ENCODE results near the gene INAFM1.
A peak's percentile ranks its signal among the peaks of the same experiment; 100 is the strongest.

Gene INAFM1

DNA sequence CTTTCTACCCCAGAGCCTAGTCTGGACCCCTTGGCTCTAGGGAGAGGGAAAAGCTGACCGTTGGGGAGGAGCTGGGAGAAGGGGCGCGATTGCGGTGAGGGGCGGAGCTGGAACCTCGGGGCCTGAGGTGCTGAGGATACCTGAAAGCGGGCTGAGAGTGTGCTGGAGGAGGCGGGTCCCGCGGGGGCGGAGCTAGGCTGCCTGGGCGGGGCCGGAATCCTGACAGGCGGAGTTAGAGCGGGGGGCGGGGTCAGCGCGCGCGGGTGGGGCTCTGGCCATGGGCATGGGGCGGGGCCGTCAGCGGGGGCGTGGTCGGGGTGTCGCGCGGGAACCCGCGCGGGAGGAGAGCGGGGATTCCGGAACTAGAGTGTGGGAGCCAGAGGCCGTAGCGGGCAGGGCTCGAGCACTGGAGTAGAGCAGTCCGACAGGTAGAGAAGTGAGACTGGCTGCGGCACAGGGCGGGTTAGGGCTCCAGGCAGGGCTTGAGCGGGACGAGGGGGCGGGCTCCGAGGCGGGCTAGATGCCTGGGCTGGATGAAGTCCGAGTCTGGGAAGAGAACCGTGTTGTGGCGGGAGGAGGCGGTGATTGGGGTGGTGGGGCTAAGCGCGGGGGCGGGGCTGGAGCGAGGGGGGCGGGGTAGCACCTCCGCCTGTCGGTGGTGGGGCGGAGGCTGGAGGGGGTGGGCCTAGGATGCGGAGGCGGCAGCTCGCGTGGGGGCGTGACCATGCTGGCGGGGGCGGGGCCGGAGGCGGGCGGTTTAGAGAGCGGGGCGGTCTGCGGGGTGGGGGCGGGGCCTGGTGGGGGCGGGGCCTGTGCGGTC lies at the start of gene INAFM1:
Gene INAFM1 (plus strand): TSS at position 815 of the 820 bp plus-strand sequence. CDS start 35 bp downstream, outside the sequence.
- peak; percentile 100 for DNase-seq

DNA sequence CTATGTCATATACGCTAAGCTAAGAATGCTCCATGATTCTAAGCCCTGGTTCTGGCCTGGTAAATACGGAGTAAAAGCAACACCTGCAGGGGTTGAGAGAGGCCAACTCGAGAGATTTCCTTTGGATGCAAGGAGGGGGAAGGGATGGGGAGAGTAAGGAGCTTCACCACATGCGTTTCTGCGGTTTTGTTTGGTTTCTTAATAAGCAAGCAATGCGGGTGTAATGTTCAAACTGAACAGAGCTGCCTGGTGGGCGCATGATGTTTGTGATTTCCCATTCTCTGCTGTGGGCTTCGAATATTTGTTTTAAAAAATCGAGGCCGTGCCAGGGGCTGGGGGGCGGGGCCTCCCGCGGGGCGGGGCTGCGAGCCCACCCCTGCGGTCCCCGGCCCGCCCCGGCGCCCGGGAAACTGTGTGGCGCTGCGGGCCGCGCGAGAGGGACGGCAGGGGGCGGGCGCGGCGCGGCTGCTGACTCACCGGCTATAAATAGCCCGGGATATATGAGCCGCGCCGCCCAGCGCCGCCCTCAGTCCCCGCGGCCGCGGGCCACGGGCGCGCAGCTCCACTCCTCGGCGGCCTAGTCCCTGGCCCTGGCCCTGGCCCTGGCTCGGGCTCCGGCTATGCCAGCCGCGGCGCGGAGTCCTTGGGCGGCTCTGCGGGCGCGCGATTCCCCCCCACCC lies 48.8 kb upstream of the INAFM1 start:
- DNase-seq: peak; percentile 86

DNA sequence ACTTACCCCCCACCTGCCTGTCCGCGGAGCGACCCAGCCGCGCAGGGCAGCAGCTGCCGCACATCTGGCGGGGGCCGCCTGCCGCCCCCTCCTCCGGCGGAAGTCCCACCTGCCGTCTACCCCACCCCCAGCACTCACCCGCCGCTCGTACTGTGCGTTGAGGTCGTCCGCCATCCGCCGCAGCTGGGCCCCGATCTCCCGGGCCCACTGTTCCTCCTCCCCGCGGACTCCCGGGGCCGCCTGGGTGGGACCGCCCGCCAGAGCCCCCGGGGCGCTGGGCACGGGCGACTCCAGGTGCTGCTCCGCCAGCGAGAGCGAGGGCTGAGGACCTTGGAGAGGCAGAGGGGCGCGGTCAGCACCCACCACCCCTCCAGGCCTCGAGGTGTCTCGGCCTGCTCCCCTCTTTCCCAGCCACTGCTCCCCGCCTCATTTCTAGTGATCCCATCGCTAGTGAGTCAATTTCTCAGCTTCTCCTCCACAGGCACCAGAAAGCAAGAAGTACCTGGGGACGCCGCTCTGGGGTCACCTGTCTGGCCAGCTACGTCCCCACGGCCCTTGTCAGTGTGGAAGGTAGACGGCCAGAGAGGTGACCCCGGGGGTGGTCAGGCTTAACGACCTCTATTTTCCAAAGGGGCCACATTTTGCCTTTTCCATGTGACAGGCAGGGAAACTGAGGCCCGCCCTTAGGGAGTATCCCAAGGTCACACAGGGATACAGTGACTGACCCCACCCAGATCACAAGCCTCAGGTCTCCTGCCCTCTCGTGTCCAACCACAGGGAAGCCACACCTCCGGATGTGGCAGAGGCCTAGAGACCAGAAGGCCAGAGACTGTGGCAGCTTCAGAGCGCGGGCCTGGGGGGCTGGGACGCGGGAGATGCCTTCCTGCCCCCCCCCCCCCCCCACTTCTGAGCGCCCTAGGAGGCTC lies 48.0 kb upstream of the INAFM1 start:
- no peak for DNase-seq

DNA sequence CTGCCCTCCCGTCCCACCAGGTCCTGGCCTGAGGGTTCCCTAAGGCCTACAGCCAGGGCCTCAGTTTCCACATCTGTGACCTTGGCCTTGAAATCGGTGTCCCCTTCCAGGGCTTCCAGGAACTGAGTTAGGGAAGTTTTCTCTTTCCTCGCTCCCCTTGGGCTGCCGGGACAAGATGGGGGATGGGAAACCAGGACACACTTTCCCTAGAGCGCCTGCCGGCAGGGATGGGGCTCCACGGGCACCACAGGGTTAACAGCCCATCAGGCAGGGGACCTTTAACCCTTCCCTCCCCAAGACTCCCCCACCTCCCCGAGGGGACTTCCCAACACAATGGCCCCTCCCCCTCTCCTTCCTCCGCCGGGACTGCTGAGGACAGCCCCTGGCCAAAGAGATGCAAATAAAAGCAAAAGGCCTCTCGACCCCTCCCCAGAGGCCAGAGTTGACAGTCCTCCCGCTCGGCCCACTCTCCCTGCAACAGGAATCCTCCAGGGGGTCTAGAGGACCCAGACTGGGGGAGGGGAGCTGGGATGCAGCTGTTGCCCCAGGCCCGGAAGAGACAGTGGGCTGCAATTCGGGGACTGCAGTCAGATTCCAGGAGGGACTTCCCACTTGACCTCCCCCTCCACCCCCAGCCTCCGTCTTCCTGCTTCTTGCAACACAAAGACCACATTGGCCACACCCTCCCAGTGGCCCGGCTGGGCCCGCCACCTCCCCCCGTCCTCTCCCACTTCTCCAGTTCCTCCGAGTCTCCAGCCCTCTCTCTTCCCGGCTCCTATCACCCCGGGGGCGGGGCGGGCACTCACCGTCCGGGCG lies 47.1 kb upstream of the INAFM1 start:
- DNase-seq: no peak

DNA sequence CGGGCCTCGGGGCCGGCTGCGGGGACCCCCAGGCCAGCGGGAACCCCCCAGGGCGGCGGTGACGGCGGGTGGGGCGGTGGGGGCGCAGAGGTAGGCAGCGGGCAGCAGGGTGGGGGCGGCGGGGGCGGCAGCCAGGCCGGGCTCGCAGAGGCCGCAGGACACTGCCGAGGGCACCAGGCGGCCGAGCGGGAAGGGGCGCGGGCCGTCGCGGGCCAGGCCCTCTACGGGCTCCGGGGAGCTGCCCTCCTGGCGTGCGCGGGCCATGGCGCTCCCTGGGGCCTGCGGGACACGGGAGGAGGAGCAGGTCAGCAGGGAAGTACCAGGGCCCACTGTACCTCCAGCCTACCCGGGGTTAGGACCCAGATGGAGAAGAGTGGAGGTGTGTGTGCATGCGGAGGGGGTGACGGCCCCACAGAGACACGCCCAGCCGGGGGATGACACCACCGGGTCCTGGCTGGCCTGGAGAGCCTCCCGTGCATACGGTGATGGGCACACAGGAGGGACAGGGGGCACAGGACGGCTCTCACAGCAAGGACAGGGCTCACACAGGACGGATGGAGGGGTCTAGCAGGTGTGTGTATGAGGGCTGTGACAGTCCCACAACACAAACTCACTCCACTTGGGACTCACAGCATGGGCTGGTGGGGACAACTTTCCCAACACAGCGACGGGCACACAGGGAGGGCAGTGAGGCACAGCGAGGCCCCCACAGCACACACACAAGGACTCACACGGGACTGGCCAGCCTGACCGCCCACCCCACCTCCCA lies 46.3 kb upstream of the INAFM1 start:
- DNase-seq: peak; percentile 48

DNA sequence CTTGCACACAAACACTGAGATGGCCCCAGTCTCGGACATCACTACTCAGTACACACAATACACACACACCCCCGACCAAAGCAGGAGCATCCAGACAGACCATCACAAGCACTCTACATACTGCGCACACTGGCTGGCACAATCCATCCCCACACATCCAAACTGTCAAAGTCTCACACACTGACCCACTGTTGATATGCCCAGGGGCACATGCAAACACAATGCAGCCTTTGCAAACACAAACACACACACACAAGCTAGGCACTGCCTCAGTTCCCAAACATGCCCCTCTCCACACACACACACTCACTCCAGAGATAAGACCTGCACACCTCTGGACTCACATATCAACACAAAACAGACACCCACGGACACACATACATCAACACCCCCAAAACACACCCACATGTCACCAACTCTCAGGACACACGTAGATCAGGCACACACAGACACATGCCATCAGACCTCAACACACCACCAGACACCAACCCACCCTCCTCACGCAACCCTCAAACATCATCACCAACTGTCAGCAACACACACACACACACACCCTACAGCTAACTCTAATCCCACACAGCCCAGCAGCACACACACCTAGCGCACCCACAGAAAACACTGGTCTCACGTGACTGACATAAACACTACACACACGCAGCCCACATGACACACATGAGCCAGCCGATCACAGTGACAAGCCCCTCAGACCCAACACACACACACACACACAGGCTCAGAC lies 45.6 kb upstream of the INAFM1 start:
- no peak for DNase-seq

DNA sequence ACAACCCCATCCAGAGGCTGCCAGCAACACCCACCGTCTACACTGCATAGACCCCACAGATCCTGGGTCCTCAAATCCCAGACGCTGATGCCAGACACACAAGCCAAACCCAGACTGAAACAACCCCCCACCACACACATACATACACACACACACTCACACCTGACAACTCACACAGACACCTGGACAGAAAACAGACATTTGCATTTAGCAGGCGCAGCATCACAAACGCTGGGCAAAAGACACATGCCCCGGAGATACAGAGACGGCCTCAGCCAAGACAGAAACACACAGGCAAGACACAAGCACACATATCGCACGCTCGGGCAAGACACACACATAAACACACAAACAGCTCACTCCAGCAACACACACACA lies 45.0 kb upstream of the INAFM1 start:
- DNase-seq: no peak

DNA sequence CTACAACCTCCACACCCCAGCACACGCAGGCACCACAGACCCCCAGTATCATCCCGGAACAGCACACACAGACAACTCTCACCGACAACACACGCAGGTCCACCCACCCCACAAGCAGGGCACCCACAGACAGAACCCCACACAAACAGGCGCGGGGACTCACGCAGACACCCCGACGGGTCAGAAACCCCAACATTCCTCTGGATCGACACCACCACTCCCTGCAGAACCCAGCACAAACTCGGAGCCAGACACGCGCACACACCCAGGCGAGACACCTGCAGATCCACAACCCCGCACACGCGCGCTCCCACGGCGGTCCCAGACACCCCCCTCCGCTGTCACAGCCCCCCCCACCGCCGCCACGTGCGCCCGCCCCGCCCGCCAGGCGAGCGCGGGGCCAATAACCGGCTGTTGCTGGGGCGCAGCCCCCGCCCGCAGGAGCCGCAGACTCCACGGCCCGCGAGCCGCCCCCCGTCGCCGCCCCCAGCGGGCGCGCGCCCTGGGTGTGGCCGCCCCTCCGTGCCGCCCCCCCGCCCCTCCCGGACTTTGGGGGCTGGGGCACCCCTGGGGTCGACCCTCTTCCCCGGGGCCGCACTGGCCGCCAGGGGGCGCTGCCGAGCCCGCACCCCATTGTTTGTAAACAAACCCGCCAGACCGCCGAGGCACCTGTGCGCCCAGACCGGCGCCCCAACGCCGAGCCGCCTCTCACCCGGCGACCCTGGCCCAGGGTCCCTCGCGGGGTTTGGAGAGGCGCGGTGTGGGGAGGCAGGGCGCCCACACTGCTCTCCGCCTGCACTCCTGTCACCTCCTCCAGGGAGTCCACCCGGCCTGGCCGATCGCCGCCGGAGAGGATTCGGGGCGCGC lies 44.4 kb upstream of the INAFM1 start:
- DNase-seq: peak; percentile 82

DNA sequence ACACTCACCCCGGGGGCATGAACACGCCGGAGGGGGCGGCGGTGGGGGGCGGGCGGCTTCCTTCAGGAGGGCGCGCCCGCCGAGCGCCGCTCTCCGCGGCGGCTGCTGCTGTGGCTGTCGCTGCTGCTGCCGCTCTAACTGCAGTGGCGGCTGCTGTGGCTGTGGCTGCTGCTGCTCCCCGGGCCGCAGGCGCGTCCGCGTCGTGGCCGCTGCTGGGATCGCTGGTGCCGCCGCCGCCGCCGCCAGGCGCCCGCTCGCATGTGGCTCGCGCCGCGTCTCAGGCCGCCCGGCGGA lies 43.8 kb upstream of the INAFM1 start, which contains the start of gene BBC3:
Gene BBC3 (minus strand): TSS at position 279 of the 294 bp plus-strand sequence. CDS start 2,768 bp downstream, outside the sequence.
- DNase-seq: no peak

DNA sequence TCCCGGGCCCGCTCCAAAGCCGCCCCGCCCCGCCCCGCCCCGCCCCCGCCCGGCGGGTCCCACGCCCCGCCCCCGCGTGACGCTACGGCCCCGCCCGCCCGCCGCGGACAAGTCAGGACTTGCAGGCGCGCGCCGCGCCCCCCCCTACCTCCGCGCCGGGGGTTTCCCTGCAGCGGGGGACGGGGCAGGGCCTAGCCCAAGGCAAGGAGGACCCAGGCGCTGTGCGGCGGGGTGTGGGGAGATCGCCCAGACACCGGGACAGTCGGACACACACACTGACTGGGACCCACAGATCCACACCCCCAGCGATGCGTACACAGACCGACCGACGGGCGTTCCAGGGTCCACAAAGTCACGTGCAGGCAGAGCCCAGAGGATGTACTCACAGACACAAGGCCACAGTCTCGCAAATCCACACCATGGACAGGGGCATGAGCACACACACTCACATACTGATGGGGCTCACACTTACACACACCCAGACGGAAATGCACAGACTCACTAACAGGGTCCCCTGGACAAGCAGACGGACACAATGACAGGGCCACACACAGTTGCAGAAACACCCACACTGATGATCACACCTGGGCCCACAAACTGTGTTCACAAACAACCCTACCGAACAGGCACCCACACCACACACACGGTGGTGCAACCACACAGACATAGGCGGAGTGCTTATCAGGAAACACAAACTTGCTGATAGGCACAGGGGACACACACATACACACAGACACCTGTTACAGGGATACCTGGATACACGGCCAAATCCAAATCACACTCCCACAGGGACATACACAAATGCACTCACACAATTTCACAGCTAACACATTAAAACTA lies 43.2 kb upstream of the INAFM1 start:
- DNase-seq: peak; percentile 92

DNA sequence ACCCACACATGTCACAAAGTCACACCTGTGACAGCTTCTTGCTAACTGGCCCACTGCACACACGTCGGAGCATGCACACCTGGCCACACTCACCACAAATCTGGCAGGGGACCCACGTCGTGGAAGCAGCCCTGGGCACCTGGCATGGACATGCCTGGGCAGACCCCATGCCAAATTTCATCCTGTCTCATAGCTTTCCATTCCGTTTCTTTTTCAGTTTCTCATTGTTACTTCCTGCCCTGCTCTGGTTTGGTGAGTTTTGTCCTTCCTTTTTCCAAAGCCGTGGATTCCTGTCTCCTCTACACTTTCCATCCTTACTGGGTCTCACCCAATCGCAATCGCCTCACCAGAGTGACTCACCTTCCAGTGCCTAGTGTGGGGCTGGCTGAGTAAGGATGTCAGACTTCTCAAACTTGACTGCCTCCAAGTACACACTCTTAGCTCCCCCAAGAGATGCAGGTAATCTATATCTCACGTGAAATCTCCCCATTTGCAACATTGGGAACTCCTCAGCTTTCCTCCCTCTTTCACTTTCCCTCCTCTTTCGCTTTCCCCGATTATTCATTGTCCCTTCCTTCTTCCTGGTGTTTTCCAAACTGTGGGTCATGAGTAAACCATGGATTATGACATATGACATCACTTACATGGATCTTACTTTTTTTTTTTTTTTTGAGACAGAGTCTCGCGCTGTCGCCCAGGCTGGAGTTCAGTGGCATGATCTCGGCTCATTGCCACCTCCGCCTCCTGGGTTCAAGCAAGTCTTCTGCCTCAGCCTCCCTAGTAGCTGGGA lies 42.1 kb upstream of the INAFM1 start:
- no peak for DNase-seq

DNA sequence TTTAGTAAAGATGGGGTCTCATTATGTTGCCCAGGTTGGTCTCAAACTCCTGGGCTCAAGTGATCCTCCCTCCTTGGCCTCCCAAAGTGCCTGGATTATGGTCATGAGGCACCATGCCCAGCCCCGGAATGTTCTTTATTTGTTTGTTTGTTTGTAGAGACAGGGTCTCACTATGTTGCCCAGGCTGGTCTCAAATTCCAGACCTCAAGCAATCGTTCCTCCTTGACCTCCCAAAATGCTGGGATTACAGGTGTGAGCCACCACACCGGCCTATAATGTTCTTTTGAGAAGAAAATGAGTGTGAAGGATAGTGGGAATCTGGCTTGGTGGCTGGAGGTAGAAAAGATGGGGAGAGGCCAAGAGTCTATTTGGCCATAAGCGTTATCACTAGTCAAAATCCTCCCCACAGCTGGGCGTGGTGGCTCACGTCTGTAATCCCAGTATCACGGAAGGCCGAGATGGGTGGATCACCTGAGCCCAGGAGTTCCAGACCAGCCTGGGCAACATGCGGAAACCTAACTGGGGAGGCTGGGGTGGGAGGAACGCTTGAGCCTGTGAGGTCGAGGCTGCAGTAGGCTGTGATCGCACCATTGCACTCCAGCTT lies 38.5 kb upstream of the INAFM1 start:
- DNase-seq: no peak

DNA sequence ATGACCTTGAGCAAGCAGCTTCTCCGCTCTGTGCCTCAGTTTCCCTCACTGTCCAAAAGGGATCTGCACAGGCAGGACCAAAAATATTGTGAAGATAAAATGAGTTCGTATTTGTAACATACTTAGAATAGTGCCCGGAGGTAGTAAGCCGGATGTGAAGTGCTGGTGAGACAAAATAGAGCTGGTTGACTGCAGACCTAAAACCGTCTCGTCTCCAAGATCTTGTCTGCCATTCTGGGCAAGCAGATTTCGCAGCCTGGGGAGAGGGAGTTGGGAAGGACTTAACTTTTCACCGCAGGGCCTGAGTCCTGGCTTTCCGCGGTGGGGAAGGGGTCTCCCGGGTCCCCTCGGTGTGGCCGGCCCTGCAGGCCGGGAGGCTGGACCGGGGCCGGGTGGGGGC lies 35.5 kb upstream of the INAFM1 start:
- DNase-seq: no peak

DNA sequence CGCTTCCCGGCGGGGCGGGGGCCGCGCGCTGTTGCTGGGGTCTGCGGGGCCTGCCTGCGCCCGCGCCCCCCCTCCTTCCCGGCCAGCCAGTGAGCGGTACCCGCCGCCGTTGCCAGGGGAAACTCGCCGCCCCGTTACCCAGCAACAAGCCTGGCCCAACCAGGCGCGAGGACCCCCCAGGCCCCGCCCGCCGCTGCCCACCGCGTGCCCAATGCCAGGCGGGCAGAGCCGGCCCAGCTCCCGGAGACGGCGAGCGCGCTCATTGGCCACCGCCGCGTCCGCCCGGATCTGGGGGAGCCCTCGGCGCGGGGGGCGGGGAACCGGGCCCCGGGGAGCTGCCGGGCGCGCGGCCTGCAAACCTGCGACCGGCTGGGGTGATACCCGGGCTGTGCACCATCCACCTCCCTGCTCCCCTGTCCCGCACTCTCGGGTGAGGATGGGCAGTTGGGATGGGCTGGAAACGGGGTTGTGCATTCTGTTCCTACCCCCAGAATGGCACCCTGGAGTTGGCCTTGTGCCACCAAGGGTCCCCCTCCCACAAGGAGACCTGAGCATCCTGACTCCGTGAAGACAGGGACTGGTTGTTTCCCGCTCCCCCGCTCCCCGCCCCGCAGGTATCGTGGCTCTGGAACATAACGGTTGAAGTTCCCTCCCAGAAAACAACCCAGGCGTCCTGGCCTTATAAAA lies 34.9 kb upstream of the INAFM1 start:
- DNase-seq: peak; percentile 61

DNA sequence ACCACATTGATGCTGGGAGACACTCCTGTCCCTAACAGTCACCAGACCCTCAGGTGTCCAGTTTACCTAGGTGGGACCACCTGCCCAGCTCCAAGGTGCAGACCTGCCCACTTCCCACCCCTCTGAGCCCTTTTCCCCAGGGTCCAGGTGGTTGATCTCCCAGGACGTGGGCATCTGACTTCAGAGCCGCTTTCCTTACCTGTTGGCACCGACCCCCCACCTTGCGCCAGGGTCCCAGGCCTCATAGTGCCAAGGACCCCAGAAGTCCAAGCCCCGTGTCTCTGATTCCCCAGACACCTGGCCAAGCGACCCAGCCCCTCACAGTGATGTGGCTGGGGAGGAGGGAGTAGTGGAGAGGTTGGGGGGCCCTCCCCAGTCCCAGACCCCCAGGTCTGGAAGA lies 34.1 kb upstream of the INAFM1 start:
- no peak for DNase-seq

DNA sequence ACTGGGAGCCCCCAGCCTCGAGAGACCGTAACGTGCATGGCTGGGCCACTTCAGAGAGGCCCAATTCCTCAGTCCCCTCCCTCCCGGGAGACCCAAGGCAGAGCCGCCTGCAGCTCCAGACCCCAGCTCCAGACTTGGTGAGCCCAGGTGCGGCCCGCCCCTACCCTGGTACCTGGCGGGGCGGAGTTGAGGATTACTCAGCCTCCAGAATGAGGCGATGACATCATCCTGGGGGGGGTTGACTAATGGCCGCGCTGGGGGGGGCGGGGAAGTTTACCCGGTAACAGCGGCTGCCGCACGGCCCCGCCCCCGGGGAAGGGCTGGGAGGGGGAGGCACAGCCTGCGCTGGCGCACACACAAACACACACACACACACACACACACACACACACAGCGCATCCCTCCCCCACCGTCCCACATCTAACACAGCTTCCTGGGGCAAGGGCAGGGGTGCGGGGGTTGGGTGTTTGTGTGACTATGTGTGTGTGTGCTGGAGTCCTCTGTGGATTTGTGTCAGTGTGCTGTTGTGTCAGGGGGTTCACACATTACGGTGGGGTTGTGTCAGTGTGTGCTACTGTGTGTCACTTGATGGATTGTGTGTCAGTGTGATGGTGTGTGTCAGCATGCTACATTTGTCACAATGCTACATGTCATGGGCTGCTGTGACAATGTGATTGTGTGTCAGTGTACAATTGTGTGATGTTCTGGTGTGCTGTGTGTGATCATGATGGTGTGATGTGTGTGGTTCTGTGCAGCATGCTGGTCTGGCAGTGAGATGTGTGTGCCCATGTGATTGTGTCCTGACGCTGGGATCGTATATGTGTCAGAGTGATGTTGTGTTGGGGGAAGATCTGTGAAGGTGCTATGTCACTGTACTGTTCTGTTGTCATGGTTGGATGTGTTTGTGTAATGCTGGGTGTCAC lies 33.4 kb upstream of the INAFM1 start:
- peak; percentile 92 for DNase-seq

All from activated CD4-positive, alpha-beta T cell treated with anti-CD3 and anti-CD28 coated beads, Interleukin-2, amount 50 U/mL, for 1 hour (primary cell).